CD4-positive, CD25-positive, alpha-beta regulatory T cell (primary cell): ENCODE data around the gene ISYNA1. TPM values are rescaled to one million over a fixed set of nuclear protein-coding genes. Genes with fewer than 3 reads are reported as not detected.

Source experiments
- ATAC-seq, 2 donors: fragments of 150-1000 bp; cut with Tn5 transposase; one replicate each; pipeline ENCODE4 v1.10.0; 2021; ENCODE audit warnings: low read depth in 2 of 2, moderate number of reproducible peaks in 2 of 2, moderate library complexity in 1 of 2
- DNase-seq, 3 donors: peaks; one replicate each; pipeline versions ENCODE4 v3.0.0 to v3.0.0-alpha.2; 2012 to 2022; ENCODE audit warnings: mixed read lengths in 1 of 3
- H3K27ac ChIP-seq: one replicate; pipeline ENCODE4 v1.7.0; 2013; ENCODE audit warnings: mild to moderate bottlenecking, low read length; ENCODE audit not compliant: insufficient read depth, poor library complexity, severe bottlenecking
- H3K27me3 ChIP-seq: one replicate; pipeline ENCODE4 v1.7.0; 2013; ENCODE audit warnings: low read length; ENCODE audit not compliant: control insufficient read depth, insufficient read depth
- H3K36me3 ChIP-seq: one replicate; pipeline ENCODE4 v1.7.0; 2013; ENCODE audit warnings: mild to moderate bottlenecking, low read length, moderate library complexity; ENCODE audit not compliant: control insufficient read depth, insufficient read depth
- H3K4me1 ChIP-seq: 2 replicates; pipeline ENCODE4 v1.7.0; 2013; ENCODE audit warnings: mild to moderate bottlenecking, low read length; ENCODE audit not compliant: insufficient read depth, control insufficient read depth, poor library complexity, severe bottlenecking
- H3K4me3 ChIP-seq: one replicate; pipeline ENCODE4 v1.7.0; 2013; ENCODE audit warnings: low read depth, mild to moderate bottlenecking, low read length, moderate library complexity
- H3K9me3 ChIP-seq, 2 experiments: 1 replicate in 1 of 2; 2 replicates in 1 of 2; pipeline ENCODE4 v1.7.0; 2013; ENCODE audit warnings: low read length in 2 of 2, mild to moderate bottlenecking in 1 of 2, moderate library complexity in 1 of 2; ENCODE audit not compliant: control insufficient read depth in 2 of 2
- H3K27ac Mint-ChIP-seq, 3 donors: one replicate each; pipeline ENCODE4 v1.8.0; 2020 to 2022; ENCODE audit warnings: mild to moderate bottlenecking in 3 of 3, mixed read lengths in 3 of 3, moderate library complexity in 2 of 3
- H3K27me3 Mint-ChIP-seq: one replicate; pipeline ENCODE4 v1.8.0; 2022; ENCODE audit warnings: mild to moderate bottlenecking, mixed read lengths
- H3K36me3 Mint-ChIP-seq: one replicate; pipeline ENCODE4 v1.8.0; 2020; ENCODE audit warnings: mixed read lengths
- H3K4me1 Mint-ChIP-seq, 4 donors: one replicate each; pipeline ENCODE4 v1.8.0; 2020 to 2022; ENCODE audit warnings: mixed read lengths in 4 of 4, mild to moderate bottlenecking in 1 of 4
- H3K4me3 Mint-ChIP-seq, 4 donors: one replicate each; pipeline ENCODE4 v1.8.0; 2020 to 2022; ENCODE audit warnings: mild to moderate bottlenecking in 4 of 4, mixed read lengths in 4 of 4, moderate library complexity in 3 of 4
- H3K9me3 Mint-ChIP-seq, 7 donors: one replicate each; pipeline ENCODE4 v1.8.0; 2020 to 2022; ENCODE audit warnings: mixed read lengths in 7 of 7, mild to moderate bottlenecking in 3 of 7, moderate library complexity in 2 of 7
- polyA plus RNA-seq, 4 donors: library from polyadenylated mRNA; unstranded; fragments of 300-500 nt; fragmentation: Illumina TruSeq; gene quantifications; one replicate each; pipeline ENCODE4 v1.2.3, GENCODE V29; 2021
- total RNA-seq: library from RNA; stranded (reverse); gene quantifications from one replicate; pipeline ENCODE4 v1.2.3, GENCODE V29; 2022

Gene ISYNA1
- 26.2 TPM for total RNA-seq
- polyA plus RNA-seq = 10 to 100 TPM; 11.3 to 26.0 (median 21.4) TPM

- Mint-ChIP-seq H3K4me3 (peak within 1 kb of the TSS; percentile 80 to 89 (median 86)), H3K36me3 (peaks cover 4% of the 10 kb centered on the region), H3K4me1 (peaks cover 4 to 47% (median 15%) of the 10 kb centered on the region in 4 donors), H3K27me3 (no peaks in the 10 kb centered on the region), H3K9me3 (peaks cover 0 to 3% (median 0%) of the 10 kb centered on the region in 7 donors), H3K27ac (peak within 1 kb of the TSS; percentile 20 to 84 (median 43))
- Histone ChIP-seq H3K4me1 (peaks cover 40% of the 10 kb centered on the region), H3K4me3 (no peak within 1 kb of the TSS), H3K36me3 (no peaks in the 10 kb centered on the region), H3K27ac (peak within 1 kb of the TSS; percentile 61), H3K9me3 (no peaks in the 10 kb centered on the region), H3K27me3 (no peaks in the 10 kb centered on the region)
- peak; percentile 6 to 21 for ATAC-seq
- peak in 2 of 3 donors; percentile 39 to 68 for DNase-seq
These were observed at the start of gene ISYNA1 for GRCh38 chr19:18437491-18438330. Gene ISYNA1, minus strand, starts transcription at chr19:18438133. Its CDS starts 154 bp downstream, at chr19:18437979.

GRCh38 chr19:18486746-18487145 is 48.8 kb upstream of the ISYNA1 start:
- peaks cover 18% of the 10 kb centered on the region for H3K4me1 ChIP-seq
- DNase-seq (no peak), ATAC-seq (no peak)
- Mint-ChIP-seq H3K27ac (peak overlapping the region; percentile 69 to 96 (median 80)), H3K27me3 (no peaks in the 10 kb centered on the region), H3K9me3 (no peaks in the 10 kb centered on the region), H3K4me3 (peak overlapping the region in 1 of 4 donors; percentile 62), H3K36me3 (no peaks in the 10 kb centered on the region), H3K4me1 (peaks cover 0 to 53% (median 27%) of the 10 kb centered on the region in 4 donors)
- H3K27ac ChIP-seq = no peak overlapping the region
- no peaks in the 10 kb centered on the region for H3K27me3 ChIP-seq
- no peak overlapping the region for H3K4me3 ChIP-seq
- H3K36me3 ChIP-seq = no peaks in the 10 kb centered on the region
- no peaks in the 10 kb centered on the region for H3K9me3 ChIP-seq

- no peaks in the 10 kb centered on the region for H3K9me3 ChIP-seq
- H3K4me3 Mint-ChIP-seq = no peak overlapping the region
- H3K27me3 Mint-ChIP-seq = no peaks in the 10 kb centered on the region
These were observed 47.1 kb upstream of the ISYNA1 start for GRCh38 chr19:18484992-18485391.

GRCh38 chr19:18483119-18483890 is 45.4 kb upstream of the ISYNA1 start:
- H3K27ac Mint-ChIP-seq = peak overlapping the region in 1 of 3 donors; percentile 26
- peaks cover 0 to 75% (median 44%) of the 10 kb centered on the region in 4 donors for H3K4me1 Mint-ChIP-seq
- no peaks in the 10 kb centered on the region for H3K27me3 Mint-ChIP-seq
- Histone ChIP-seq H3K36me3 (no peaks in the 10 kb centered on the region), H3K4me1 (peaks cover 35% of the 10 kb centered on the region), H3K4me3 (no peak overlapping the region), H3K9me3 (no peaks in the 10 kb centered on the region), H3K27ac (no peak overlapping the region), H3K27me3 (no peaks in the 10 kb centered on the region)
- peaks cover 0 to 1% (median 0%) of the 10 kb centered on the region in 7 donors for H3K9me3 Mint-ChIP-seq
- H3K36me3 Mint-ChIP-seq = no peaks in the 10 kb centered on the region
- ATAC-seq = no peak
- H3K4me3 Mint-ChIP-seq = no peak overlapping the region
- no peak for DNase-seq

More at GRCh38 chr19:18484992-18485391, 47.1 kb upstream of the ISYNA1 start:
- H3K9me3 Mint-ChIP-seq = no peaks in the 10 kb centered on the region
- H3K4me1 Mint-ChIP-seq = peaks cover 0 to 63% (median 31%) of the 10 kb centered on the region in 4 donors
- Histone ChIP-seq H3K4me3 (no peak overlapping the region), H3K27ac (no peak overlapping the region), H3K36me3 (no peaks in the 10 kb centered on the region), H3K4me1 (peaks cover 22% of the 10 kb centered on the region), H3K27me3 (no peaks in the 10 kb centered on the region)
- peak overlapping the region in 1 of 3 donors; percentile 35 for H3K27ac Mint-ChIP-seq
- no peaks in the 10 kb centered on the region for H3K36me3 Mint-ChIP-seq
- no peak for DNase-seq
- no peak for ATAC-seq

- Histone ChIP-seq H3K27ac (no peak overlapping the region), H3K4me3 (no peak overlapping the region), H3K9me3 (no peaks in the 10 kb centered on the region), H3K36me3 (no peaks in the 10 kb centered on the region), H3K27me3 (no peaks in the 10 kb centered on the region), H3K4me1 (peaks cover 43% of the 10 kb centered on the region)
- ATAC-seq (no peak), DNase-seq (no peak)
- peaks cover 7% of the 10 kb centered on the region for H3K36me3 Mint-ChIP-seq
- H3K4me3 Mint-ChIP-seq = no peak overlapping the region
- no peak overlapping the region for H3K27ac Mint-ChIP-seq
- peaks cover 0 to 1% (median 0%) of the 10 kb centered on the region in 7 donors for H3K9me3 Mint-ChIP-seq
- peaks cover 0 to 78% (median 47%) of the 10 kb centered on the region in 4 donors for H3K4me1 Mint-ChIP-seq
- no peaks in the 10 kb centered on the region for H3K27me3 Mint-ChIP-seq
These were observed 43.7 kb upstream of the ISYNA1 start for GRCh38 chr19:18481505-18482222.

GRCh38 chr19:18480006-18480691 is 42.2 kb upstream of the ISYNA1 start:
- Histone ChIP-seq H3K27me3 (no peaks in the 10 kb centered on the region), H3K27ac (no peak overlapping the region), H3K4me3 (no peak overlapping the region), H3K4me1 (peaks cover 49% of the 10 kb centered on the region), H3K36me3 (no peaks in the 10 kb centered on the region), H3K9me3 (no peaks in the 10 kb centered on the region)
- Mint-ChIP-seq H3K9me3 (peaks cover 0 to 1% (median 0%) of the 10 kb centered on the region in 7 donors), H3K27me3 (no peaks in the 10 kb centered on the region), H3K36me3 (peaks cover 8% of the 10 kb centered on the region), H3K27ac (peak overlapping the region; percentile 5 to 94 (median 81)), H3K4me3 (peak overlapping the region in 2 of 4 donors; percentile 29 to 71), H3K4me1 (peaks cover 5 to 82% (median 52%) of the 10 kb centered on the region in 4 donors)
- DNase-seq (no peak), ATAC-seq (no peak)
